HEK293T (cell line): ENCODE results near the gene FAM236D.
"Not testable (repeated sequence)": the region's sequence is repeated elsewhere in the genome, so short reads cannot be mapped to it uniquely, and the experiment has no call there.

Experiments
- ARNT ChIP-seq: fragments of 450-650 bp; IDR thresholded peaks from 2 replicates; pipeline ENCODE4 v1.6.1; 2017; ENCODE audit warnings: mild to moderate bottlenecking
- BHLHE40 ChIP-seq: fragments of 450-650 bp; IDR thresholded peaks from 2 replicates; pipeline ENCODE4 v1.6.1; 2016; ENCODE audit warnings: mild to moderate bottlenecking, moderate library complexity, borderline replicate concordance
- CTBP1 ChIP-seq: fragments of 450-650 bp; IDR thresholded peaks from 2 replicates; pipeline ENCODE4 v1.6.1; 2016; ENCODE audit warnings: borderline replicate concordance
- ELF4 ChIP-seq: fragments of 450-650 bp; IDR thresholded peaks from 2 replicates; pipeline ENCODE4 v1.6.1; 2017; ENCODE audit warnings: antibody characterized with exemption
- FOXA1 ChIP-seq: fragments of 450-650 bp; IDR thresholded peaks from 2 replicates; pipeline ENCODE4 v1.6.1; 2016; ENCODE audit warnings: mild to moderate bottlenecking
- FOXK2 ChIP-seq: fragments of 450-650 bp; IDR thresholded peaks from 2 replicates; pipeline ENCODE4 v1.6.1; 2016; ENCODE audit warnings: mild to moderate bottlenecking
- FOXM1 ChIP-seq: fragments of 450-650 bp; IDR thresholded peaks from 2 replicates; pipeline ENCODE4 v1.6.1; 2017; ENCODE audit warnings: mild to moderate bottlenecking, borderline replicate concordance
- HDGF ChIP-seq: fragments of 450-650 bp; IDR thresholded peaks from 2 replicates; pipeline ENCODE4 v1.6.1; 2017; ENCODE audit warnings: antibody characterized with exemption, borderline replicate concordance
- NFRKB ChIP-seq: fragments of 450-650 bp; IDR thresholded peaks from 2 replicates; pipeline ENCODE4 v1.6.1; 2016; ENCODE audit warnings: mild to moderate bottlenecking, moderate library complexity
- SP1 ChIP-seq: fragments of 450-650 bp; IDR thresholded peaks from 2 replicates; pipeline ENCODE4 v1.6.1; 2017
- TARDBP ChIP-seq: fragments of 450-650 bp; IDR thresholded peaks from 2 replicates; pipeline ENCODE4 v1.6.1; 2016
- ZNF384 ChIP-seq: fragments of 450-650 bp; IDR thresholded peaks from 2 replicates; pipeline ENCODE4 v1.6.1; 2016

DNA sequence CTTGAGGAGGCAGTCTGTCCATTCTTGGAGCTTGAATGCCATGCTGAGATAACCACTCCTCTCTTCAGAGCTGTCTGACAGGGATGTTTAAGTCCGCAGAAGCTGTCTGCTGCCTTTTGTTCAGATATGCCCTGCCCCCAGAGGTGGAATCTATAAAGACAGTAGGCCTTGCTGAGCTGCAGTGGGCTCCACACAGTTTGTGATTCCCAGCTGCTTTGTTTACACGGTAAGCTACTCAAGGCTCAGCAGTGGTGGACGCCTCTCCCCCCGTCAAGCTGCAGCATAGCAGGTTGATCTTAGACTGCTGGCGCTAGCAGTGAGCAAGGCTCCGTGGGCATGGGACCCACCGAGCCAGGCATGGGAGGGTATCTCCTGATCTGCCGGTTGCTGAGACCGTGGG is 47.6 kb downstream of the FAM236D start:
- TF ChIP-seq TARDBP, SP1, BHLHE40, FOXM1, CTBP1, NFRKB, HDGF, ARNT, FOXA1, ZNF384, FOXK2, ELF4: not testable (repeated sequence)
